CD4-positive, alpha-beta T cell (primary cell): ENCODE measurements around the gene SDC1. TPM values are rescaled to one million over a fixed set of nuclear protein-coding genes. Genes with fewer than 3 reads are reported as not detected.
"Not testable (repeated sequence)": the region's sequence is repeated elsewhere in the genome, so short reads cannot be mapped to it uniquely, and the experiment has no call there.

Source experiments
- ATAC-seq: fragments of 200-7000 bp; cut with Tn5 transposase; one replicate; pipeline ENCODE4 v1.10.0; 2022; ENCODE audit warnings: mild to moderate bottlenecking; ENCODE audit not compliant: poor library complexity
- CTCF ChIA-PET: fragments of 350-600 bp; sonication (Branson Sonifier 250); formaldehyde crosslinking; loops from one replicate; lab custom pipeline; 2021; ENCODE audit warnings: antibody characterized with exemption, inconsistent platforms; lab: Charles Lee
- POLR2A ChIA-PET: fragments of 350-600 bp; sonication (Branson Sonifier 250); formaldehyde crosslinking; loops from one replicate; lab custom pipeline; 2021; ENCODE audit warnings: antibody characterized with exemption, inconsistent platforms; lab: Charles Lee
- DNase-seq, 14 experiments: peaks; one replicate each; pipeline ENCODE4 v3.0.0-alpha.2; 2013 to 2020; ENCODE audit warnings: mixed read lengths in 2 of 14
- H3K27ac ChIP-seq, 2 donors: one replicate each; pipeline versions ENCODE4 v1.5.1 to v1.7.0; 2013; ENCODE audit warnings: low read length in 2 of 2, low read depth in 1 of 2, mild to moderate bottlenecking in 1 of 2
- H3K27me3 ChIP-seq, 2 experiments: 1 replicate in 1 of 2; 2 replicates in 1 of 2; pipeline versions ENCODE4 v1.6.1 to v1.7.0; 2013; ENCODE audit warnings: low read length in 2 of 2, control low read depth in 1 of 2, mild to moderate bottlenecking in 1 of 2, moderate library complexity in 1 of 2; ENCODE audit not compliant: insufficient read depth in 2 of 2, control insufficient read depth in 1 of 2
- H3K36me3 ChIP-seq: one replicate; pipeline ENCODE4 v1.6.1; 2013; ENCODE audit warnings: low read length, control low read depth; ENCODE audit not compliant: insufficient read depth
- H3K4me1 ChIP-seq: one replicate; pipeline ENCODE4 v1.6.1; 2013; ENCODE audit warnings: low read length, control low read depth; ENCODE audit not compliant: insufficient read depth
- H3K4me3 ChIP-seq: one replicate; pipeline ENCODE4 v1.5.1; 2013; ENCODE audit warnings: mild to moderate bottlenecking, low read length, moderate library complexity
- H3K9me3 ChIP-seq, 2 experiments: 1 replicate in 1 of 2; 2 replicates in 1 of 2; pipeline versions ENCODE4 v1.6.1 to v1.7.0; 2013; ENCODE audit warnings: low read length in 2 of 2, mild to moderate bottlenecking in 2 of 2, control low read depth in 1 of 2, moderate library complexity in 1 of 2; ENCODE audit not compliant: control insufficient read depth in 1 of 2, insufficient read depth in 1 of 2
- H3K27ac Mint-ChIP-seq: one replicate; pipeline ENCODE4 v1.8.0; 2020; ENCODE audit warnings: mixed read lengths
- H3K27me3 Mint-ChIP-seq: one replicate; pipeline ENCODE4 v1.8.0; 2021; ENCODE audit warnings: mixed read lengths
- H3K36me3 Mint-ChIP-seq: one replicate; pipeline ENCODE4 v1.8.0; 2021; ENCODE audit warnings: low read depth, mixed read lengths
- H3K4me1 Mint-ChIP-seq: one replicate; pipeline ENCODE4 v1.8.0; 2021; ENCODE audit warnings: low read depth, mixed read lengths
- H3K4me3 Mint-ChIP-seq: one replicate; pipeline ENCODE4 v1.8.0; 2020; ENCODE audit warnings: mild to moderate bottlenecking, mixed read lengths
- H3K9me3 Mint-ChIP-seq: one replicate; pipeline ENCODE4 v1.8.0; 2020; ENCODE audit warnings: mixed read lengths
- intact Hi-C, 2 experiments: fragments of 100-400 bp; cut with DNase I in 1 of 2; cut with micrococcal nuclease in 1 of 2; formaldehyde crosslinking; loops; one replicate each; pipeline versions ENCODE4 v1.15.1 to v1.9.0; 2023 to 2025; cut with DNase I, micrococcal nuclease
- polyA plus RNA-seq, 2 donors: library from polyadenylated mRNA; unstranded; fragments of 120-200 nt; gene quantifications; one replicate each; pipeline ENCODE4 v1.2.1, GENCODE V29; 2013
- total RNA-seq, 174 experiments: library from RNA in 2 of 174; stranded (reverse) in 2 of 174; gene quantifications; one replicate each; pipeline ENCODE4 v1.2.3 and lab custom pipeline; 2021 to 2026
- TF ChIP-seq, protein P1 (sequence below): fragments of 200-600 bp; IDR thresholded peaks from one replicate; pipeline ENCODE4 v1.8.0; 2022; ENCODE audit warnings: antibody characterized with exemption, mild to moderate bottlenecking

The SDC1 gene, protein sequence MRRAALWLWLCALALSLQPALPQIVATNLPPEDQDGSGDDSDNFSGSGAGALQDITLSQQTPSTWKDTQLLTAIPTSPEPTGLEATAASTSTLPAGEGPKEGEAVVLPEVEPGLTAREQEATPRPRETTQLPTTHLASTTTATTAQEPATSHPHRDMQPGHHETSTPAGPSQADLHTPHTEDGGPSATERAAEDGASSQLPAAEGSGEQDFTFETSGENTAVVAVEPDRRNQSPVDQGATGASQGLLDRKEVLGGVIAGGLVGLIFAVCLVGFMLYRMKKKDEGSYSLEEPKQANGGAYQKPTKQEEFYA
- total RNA-seq (not detected), total RNA-seq (lab: John Stamatoyannopoulos, UW) (0 to 0.67 (median 0) reads per million in 172 experiments)
- not detected for polyA plus RNA-seq (2013, experiment 1 of 2)
- 0.23 TPM for polyA plus RNA-seq (2013, experiment 2 of 2)

DNA sequence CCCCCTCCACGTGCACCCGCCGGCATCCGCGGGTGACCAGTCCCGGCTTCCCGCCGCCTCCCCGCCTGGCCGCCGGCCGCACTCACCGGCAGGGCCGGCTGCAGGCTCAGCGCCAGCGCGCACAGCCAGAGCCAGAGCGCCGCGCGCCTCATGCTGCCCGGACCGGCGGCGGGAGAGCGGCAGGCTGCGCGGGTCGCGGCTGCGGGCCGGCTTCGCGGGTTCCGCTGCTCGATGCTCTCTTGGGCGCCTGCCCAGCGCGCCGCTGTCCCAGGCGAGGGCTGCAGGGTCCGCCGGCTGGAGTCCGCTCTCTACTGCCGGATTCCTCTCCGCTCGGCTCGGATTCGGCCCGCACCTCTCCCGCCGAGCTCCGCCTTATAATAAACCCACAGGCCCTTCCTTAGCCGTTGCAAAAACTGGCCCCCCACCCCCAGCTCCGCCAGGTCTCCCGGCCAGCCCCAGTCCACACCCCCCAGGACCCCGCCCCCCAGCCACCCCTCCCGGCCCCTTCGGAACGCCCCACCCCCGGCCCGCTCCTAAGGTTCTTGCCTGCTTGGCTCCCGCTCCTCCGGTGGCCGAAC lies at the start of gene SDC1:
Gene SDC1, minus strand, starts transcription at position 415 of the 578 bp plus-strand sequence. Its CDS starts 263 bp downstream, at position 152.
- H3K36me3 ChIP-seq: no peaks in the 10 kb centered on the region
- CTCF ChIA-PET: no interaction called here
- peak in 1 of 14 experiments; percentile 12 for DNase-seq
- peaks cover 22 to 55% of the 10 kb centered on the region in 2 experiments for H3K27me3 ChIP-seq
- intact Hi-C loops: no loop called here
- H3K4me3 Mint-ChIP-seq: peak within 1 kb of the TSS; percentile 56
- POLR2A ChIA-PET: no interaction called here
- no peaks in the 10 kb centered on the region for H3K9me3 Mint-ChIP-seq
- H3K9me3 ChIP-seq: peaks cover 0 to 7% of the 10 kb centered on the region in 2 experiments
- ATAC-seq: no peak
- H3K4me1 Mint-ChIP-seq: no peaks in the 10 kb centered on the region
- H3K4me3 ChIP-seq: peak within 1 kb of the TSS; percentile 10
- H3K36me3 Mint-ChIP-seq: no peaks in the 10 kb centered on the region
- no peak within 1 kb of the TSS for H3K27ac Mint-ChIP-seq
- no peak within 1 kb of the TSS for H3K27ac ChIP-seq
- H3K27me3 Mint-ChIP-seq: peaks cover 59% of the 10 kb centered on the region
- TF ChIP-seq, protein P1, sequence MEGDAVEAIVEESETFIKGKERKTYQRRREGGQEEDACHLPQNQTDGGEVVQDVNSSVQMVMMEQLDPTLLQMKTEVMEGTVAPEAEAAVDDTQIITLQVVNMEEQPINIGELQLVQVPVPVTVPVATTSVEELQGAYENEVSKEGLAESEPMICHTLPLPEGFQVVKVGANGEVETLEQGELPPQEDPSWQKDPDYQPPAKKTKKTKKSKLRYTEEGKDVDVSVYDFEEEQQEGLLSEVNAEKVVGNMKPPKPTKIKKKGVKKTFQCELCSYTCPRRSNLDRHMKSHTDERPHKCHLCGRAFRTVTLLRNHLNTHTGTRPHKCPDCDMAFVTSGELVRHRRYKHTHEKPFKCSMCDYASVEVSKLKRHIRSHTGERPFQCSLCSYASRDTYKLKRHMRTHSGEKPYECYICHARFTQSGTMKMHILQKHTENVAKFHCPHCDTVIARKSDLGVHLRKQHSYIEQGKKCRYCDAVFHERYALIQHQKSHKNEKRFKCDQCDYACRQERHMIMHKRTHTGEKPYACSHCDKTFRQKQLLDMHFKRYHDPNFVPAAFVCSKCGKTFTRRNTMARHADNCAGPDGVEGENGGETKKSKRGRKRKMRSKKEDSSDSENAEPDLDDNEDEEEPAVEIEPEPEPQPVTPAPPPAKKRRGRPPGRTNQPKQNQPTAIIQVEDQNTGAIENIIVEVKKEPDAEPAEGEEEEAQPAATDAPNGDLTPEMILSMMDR: no peak
- H3K4me1 ChIP-seq: peaks cover 16% of the 10 kb centered on the region

DNA sequence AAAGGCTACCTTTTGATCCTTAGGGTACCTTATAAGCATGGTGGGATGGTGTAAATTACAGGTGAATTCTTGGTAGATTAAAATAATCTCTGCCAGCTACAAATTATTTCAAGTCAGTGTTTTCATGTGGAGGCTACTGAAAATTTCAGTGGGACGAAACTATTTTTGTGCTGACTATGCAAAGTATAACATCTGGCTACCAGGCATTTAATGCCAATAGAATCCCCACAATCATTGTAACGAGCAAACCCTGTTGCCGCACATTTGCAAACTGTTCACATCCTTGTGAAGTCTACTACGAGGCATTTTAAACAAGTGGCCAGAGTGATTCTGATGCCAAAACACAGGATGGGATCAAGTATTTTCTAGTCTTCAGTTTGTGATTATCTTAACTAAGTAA lies 48.1 kb upstream of the SDC1 start:
- Histone ChIP-seq H3K27me3 (no peaks in the 10 kb centered on the region), H3K36me3 (peaks cover 22% of the 10 kb centered on the region), H3K4me3 (no peak overlapping the region), H3K4me1 (no peaks in the 10 kb centered on the region), H3K9me3 (no peaks in the 10 kb centered on the region), H3K27ac (no peak overlapping the region)
- ChIA-PET POLR2A (no interaction called here), CTCF (no interaction called here)
- peaks cover 63% of the 10 kb centered on the region for H3K36me3 Mint-ChIP-seq
- ATAC-seq: no peak
- TF ChIP-seq, protein P1: no peak
- no peak for DNase-seq
- intact Hi-C loops: no loop called here
- no peak overlapping the region for H3K4me3 Mint-ChIP-seq
- H3K27ac Mint-ChIP-seq: no peak overlapping the region
- no peaks in the 10 kb centered on the region for H3K27me3 Mint-ChIP-seq
- H3K9me3 Mint-ChIP-seq: no peaks in the 10 kb centered on the region
- peaks cover 15% of the 10 kb centered on the region for H3K4me1 Mint-ChIP-seq

DNA sequence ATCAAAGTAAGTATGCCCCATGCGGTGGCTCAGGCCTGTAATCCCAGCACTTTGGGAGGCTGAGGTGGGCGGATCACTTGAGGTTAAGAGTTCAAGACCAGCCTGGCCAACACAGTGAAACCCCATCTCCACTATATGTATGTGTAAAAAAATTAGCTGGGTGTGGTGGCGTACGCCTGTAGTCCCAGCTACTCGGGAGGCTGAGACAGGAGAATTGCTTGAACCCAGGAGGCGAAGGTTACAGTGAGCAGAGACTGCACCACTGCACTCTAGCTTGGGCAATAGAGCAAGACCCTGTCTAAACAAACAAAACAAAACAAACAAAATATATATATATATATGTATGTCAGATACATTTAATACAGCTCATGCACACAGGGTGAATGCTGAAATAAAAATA lies 43.4 kb upstream of the SDC1 start:
- H3K4me3 Mint-ChIP-seq, H3K27me3 ChIP-seq, H3K4me1 ChIP-seq, H3K27ac ChIP-seq, ATAC-seq, H3K9me3 ChIP-seq, POLR2A ChIA-PET, H3K27ac Mint-ChIP-seq, intact Hi-C loops, DNase-seq, H3K27me3 Mint-ChIP-seq, H3K4me3 ChIP-seq, H3K9me3 Mint-ChIP-seq: not testable (repeated sequence)
- Mint-ChIP-seq H3K4me1 (peaks cover 20% of the 10 kb centered on the region), H3K36me3 (peaks cover 70% of the 10 kb centered on the region)
- peaks cover 26% of the 10 kb centered on the region for H3K36me3 ChIP-seq
- CTCF ChIA-PET: interaction anchor here (1.7 kb wide), 1 partner anchor 23 kb away, joined by 3 read pairs; no protein-coding TSS in a partner anchor
